Stimulated activated naive B cell treated with anti-CD40 and anti-IgM and Interleukin-4, amounts not matched to agents 10 μg/mL and 1 μg/mL and 100 μg/mL, for 72 hours (primary cell): ENCODE measurements around the gene ZNF581.

ENCODE experiments used
- ATAC-seq, 2 donors: fragments of 150-1000 bp; cut with Tn5 transposase; replicated peaks; 2 replicates each; pipeline ENCODE4 v1.10.0; 2021; ENCODE audit warnings: moderate library complexity in 1 of 2
- DNase-seq: peaks from one replicate; pipeline ENCODE4 v3.0.0; 2021
- H3K27ac Mint-ChIP-seq: one replicate; pipeline ENCODE4 v1.8.0; 2022; ENCODE audit warnings: mild to moderate bottlenecking, mixed read lengths
- H3K27me3 Mint-ChIP-seq, 2 donors: one replicate each; pipeline ENCODE4 v1.8.0; 2022; ENCODE audit warnings: mixed read lengths in 2 of 2
- H3K36me3 Mint-ChIP-seq, 2 donors: one replicate each; pipeline ENCODE4 v1.8.0; 2022; ENCODE audit warnings: mixed read lengths in 2 of 2, mild to moderate bottlenecking in 1 of 2
- H3K4me1 Mint-ChIP-seq, 2 donors: one replicate each; pipeline ENCODE4 v1.8.0; 2022; ENCODE audit warnings: mixed read lengths in 2 of 2, mild to moderate bottlenecking in 1 of 2
- H3K4me3 Mint-ChIP-seq, 2 donors: one replicate each; pipeline ENCODE4 v1.8.0; 2022; ENCODE audit warnings: mild to moderate bottlenecking in 2 of 2, mixed read lengths in 2 of 2, moderate library complexity in 1 of 2
- H3K9me3 Mint-ChIP-seq, 2 donors: one replicate each; pipeline ENCODE4 v1.8.0; 2022; ENCODE audit warnings: mixed read lengths in 2 of 2, mild to moderate bottlenecking in 1 of 2

Gene ZNF581

DNA sequence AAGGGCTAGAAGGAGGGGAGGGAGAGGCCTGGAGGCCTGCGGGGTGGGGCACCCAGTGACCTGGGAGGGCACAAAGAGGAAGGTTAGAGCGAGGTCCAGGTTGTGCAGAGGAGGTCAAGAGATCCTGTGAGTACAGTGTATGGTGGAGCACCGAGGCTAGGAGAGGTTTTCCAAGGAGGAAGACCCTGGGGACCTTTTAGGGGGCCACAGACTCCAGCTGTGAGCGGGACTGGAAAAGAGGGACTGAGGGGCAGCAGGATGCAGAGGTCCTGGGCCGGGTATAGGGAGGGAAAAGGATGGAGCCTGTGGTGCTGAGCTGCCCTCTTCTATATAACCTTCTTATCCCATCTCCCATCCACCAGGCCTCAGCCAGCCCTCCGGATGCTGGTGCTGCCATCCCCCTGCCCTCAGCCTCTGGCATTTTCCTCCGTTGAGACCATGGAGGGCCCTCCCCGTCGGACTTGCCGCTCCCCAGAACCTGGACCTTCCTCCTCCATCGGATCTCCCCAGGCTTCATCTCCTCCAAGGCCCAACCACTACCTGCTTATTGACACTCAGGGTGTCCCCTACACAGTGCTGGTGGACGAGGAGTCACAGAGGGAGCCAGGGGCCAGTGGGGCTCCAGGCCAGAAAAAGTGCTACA lies 863 bp downstream of the ZNF581 start:
- H3K36me3 Mint-ChIP-seq = peaks cover 42 to 75% of the 10 kb centered on the region in 2 donors
- no peak for DNase-seq
- H3K4me3 Mint-ChIP-seq = peak overlapping the region; percentile 87 to 99
- no peak for ATAC-seq
- H3K9me3 Mint-ChIP-seq = no peaks in the 10 kb centered on the region
- H3K27me3 Mint-ChIP-seq = no peaks in the 10 kb centered on the region
- H3K27ac Mint-ChIP-seq = peak overlapping the region; percentile 97
- H3K4me1 Mint-ChIP-seq = peaks cover 43 to 77% of the 10 kb centered on the region in 2 donors

- Mint-ChIP-seq H3K36me3 (peaks cover 45 to 77% of the 10 kb centered on the region in 2 donors), H3K27ac (peak overlapping the region; percentile 97), H3K9me3 (no peaks in the 10 kb centered on the region), H3K4me3 (peak overlapping the region; percentile 87 to 99), H3K4me1 (peaks cover 49 to 81% of the 10 kb centered on the region in 2 donors), H3K27me3 (no peaks in the 10 kb centered on the region)
- no peak for ATAC-seq
- DNase-seq = no peak
Measured at GRCh38 chr19:55644842-55645511, 1.5 kb downstream of the ZNF581 start.

GRCh38 chr19:55645512-55645881 lies 2.0 kb downstream of the ZNF581 start:
- Mint-ChIP-seq H3K27me3 (no peaks in the 10 kb centered on the region), H3K36me3 (peaks cover 46 to 77% of the 10 kb centered on the region in 2 donors), H3K9me3 (no peaks in the 10 kb centered on the region), H3K4me1 (peaks cover 50 to 81% of the 10 kb centered on the region in 2 donors), H3K27ac (peak overlapping the region; percentile 81), H3K4me3 (peak overlapping the region; percentile 87 to 99)
- ATAC-seq (no peak), DNase-seq (no peak)

DNA sequence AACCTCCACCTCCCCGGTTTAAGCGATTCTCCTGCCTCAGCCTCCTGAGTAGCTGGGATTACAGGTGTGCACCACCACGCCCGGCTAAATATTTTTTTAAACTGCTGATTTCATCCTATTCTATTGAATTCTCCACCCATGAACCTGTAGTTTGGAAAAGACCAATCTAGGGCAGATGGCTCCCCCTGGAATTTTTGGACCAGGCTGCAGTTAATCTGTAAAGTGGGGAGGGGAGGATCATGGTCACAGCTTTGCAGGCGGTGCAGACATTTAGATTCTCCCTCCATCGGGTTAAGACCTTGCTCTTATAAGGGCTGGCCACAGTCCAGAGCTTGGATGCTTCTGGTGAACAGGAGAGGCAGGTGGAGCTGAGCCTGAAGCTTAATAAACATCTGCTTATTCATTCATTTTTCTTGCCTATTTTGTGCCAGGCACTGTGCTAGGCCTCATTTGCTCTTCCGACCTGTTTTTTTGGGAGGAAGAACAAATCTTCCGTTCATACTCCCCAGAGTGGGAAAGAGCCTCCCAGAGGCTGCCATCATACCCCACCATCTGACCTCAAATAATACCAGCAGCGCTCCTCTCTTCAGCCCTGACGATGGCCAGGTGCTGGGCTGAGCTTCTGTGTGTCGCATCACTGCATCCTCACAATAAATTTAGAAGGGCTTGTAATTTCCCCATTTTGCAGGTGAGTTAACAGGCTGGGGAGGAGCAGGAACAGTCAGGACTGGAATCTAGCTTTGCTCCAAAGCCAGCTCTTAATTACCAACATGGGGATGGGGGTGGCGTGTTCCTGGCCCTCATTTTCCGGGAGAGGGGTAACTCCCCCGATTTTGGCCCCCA lies 3.7 kb downstream of the ZNF581 start:
- H3K4me1 Mint-ChIP-seq = peaks cover 53 to 85% of the 10 kb centered on the region in 2 donors
- peak overlapping the region; percentile 87 for H3K27ac Mint-ChIP-seq
- H3K4me3 Mint-ChIP-seq = peak overlapping the region; percentile 97 to 99
- H3K9me3 Mint-ChIP-seq = no peaks in the 10 kb centered on the region
- DNase-seq = no peak
- H3K27me3 Mint-ChIP-seq = no peaks in the 10 kb centered on the region
- ATAC-seq = peak in 1 of 2 donors; percentile 10
- H3K36me3 Mint-ChIP-seq = peaks cover 57 to 79% of the 10 kb centered on the region in 2 donors

DNA sequence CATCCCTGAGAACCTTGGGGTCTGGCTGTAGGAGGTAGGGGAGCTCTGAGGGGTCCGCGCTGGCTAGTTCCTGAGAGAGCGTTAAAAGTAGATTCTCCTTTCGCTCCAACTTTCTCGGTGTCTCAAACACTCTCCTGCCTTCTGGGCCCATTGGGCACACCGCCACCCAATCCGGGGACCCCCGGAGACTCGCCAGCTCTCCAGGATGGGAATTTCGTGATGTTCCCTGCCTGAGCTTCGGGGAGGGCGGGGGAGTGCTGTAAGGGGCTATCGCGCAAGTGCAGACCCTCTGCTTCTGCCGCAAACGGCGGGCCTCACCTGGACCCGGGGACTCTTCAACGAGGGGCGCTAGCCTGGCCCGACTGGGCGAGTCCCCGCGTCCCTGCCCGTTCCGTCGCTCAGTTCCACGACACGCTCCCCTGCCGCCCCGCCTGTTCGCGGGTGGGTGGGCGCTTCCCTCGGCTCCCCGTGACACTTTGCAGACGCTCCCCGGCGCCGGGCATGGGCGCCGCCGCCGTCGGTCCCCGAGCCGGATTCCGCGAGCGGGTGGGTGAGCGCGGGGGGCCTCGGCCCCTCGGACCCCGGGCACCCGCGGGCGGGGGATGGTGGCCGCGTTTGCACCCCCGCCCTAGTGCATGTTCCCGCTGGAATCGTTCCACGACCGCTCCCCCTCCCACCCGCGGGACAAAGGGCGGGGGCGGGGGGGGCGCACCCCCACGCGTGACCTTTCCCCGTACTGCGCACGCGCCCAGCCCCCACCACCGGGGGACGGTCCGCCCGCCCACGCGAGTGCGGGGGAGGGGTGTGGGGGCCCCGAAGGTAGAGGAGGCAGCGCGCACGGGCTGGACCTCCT lies 4.5 kb downstream of the ZNF581 start, which contains the start of gene CCDC106:
CCDC106 (plus strand) TSS at position 481 of the 853 bp plus-strand sequence. CDS start 835 bp downstream, outside the sequence.
- DNase-seq (peak; percentile 72), ATAC-seq (peak; percentile 16 to 37)
- H3K4me1 Mint-ChIP-seq = peaks cover 53 to 84% of the 10 kb centered on the region in 2 donors
- H3K36me3 Mint-ChIP-seq = peaks cover 58 to 79% of the 10 kb centered on the region in 2 donors
- H3K4me3 Mint-ChIP-seq = peak within 1 kb of the TSS; percentile 97 to 99
- H3K27ac Mint-ChIP-seq = peak within 1 kb of the TSS; percentile 97
- no peaks in the 10 kb centered on the region for H3K9me3 Mint-ChIP-seq
- no peaks in the 10 kb centered on the region for H3K27me3 Mint-ChIP-seq

GRCh38 chr19:55648585-55649267 lies 5.3 kb downstream of the ZNF581 start:
- Mint-ChIP-seq H3K4me1 (peaks cover 48 to 76% of the 10 kb centered on the region in 2 donors), H3K36me3 (peaks cover 52 to 71% of the 10 kb centered on the region in 2 donors), H3K27me3 (no peaks in the 10 kb centered on the region), H3K9me3 (no peaks in the 10 kb centered on the region), H3K27ac (peak overlapping the region; percentile 97), H3K4me3 (peak overlapping the region; percentile 97 to 99)
- no peak for ATAC-seq
- no peak for DNase-seq

DNA sequence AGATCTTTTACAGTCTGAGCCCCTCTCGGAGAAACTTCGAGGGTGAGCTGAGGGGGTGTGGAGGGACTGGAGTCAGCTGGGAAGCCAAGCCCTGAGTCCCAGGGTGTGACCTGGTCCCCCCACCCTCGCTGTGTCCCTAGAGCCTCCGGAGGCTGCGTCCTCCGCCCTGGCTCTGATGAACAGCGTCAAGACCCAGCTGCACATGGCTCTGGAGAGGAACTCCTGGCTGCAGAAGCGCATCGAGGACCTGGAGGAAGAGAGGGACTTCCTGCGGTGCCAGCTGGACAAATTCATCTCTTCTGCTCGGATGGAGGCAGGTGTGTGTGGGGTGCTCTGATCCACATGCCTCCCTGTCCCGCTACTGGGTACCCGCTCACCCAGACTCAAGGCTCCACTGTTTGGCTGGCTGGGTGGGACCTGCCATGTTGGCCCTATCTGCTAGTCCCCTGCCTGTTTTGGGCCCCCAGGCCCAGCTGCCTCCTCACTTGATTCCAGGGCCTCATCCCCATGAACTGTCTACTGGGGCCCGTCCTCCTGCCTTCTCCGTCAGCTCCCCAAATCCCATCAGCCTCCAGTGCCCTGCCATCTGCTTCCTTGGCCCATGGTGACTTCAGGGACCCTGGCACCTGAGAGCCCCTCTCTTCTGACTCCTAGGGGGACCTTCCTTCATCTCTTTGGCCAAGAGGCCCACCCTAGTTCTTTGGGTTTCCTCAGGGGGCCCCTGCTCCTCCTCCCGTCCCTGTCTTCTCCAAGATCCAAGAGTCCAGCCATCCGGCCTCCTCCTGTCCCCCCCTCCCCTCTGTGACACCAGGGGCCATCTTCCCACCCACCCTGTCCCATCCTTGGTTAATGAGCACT lies 6.0 kb downstream of the ZNF581 start:
- Mint-ChIP-seq H3K27me3 (no peaks in the 10 kb centered on the region), H3K27ac (peak overlapping the region; percentile 97), H3K4me1 (peaks cover 46 to 69% of the 10 kb centered on the region in 2 donors)

DNA sequence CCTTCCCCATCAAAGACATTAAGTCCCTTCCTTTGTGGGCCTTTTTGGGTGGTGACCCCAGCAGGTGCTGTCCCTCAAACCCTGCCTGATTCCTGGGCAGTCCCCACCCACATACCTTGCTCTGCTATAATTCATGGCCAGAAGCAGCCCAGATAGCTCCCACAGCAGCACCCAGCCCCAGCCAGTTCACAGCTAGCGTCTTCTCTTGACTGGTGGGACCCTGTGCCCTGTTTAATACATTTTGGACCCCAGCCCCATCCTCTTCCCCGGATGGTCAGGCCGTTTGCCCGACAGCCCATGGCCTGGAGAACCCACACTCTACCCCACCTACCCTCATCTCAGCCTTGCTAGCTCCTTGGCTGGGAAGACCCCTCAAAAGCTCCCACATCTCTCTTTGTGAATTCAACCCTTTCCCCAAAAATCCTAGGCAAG lies 6.7 kb downstream of the ZNF581 start:
- ATAC-seq = peak; percentile 19 to 27
- Mint-ChIP-seq H3K36me3 (peaks cover 39 to 64% of the 10 kb centered on the region in 2 donors), H3K4me1 (peaks cover 43 to 62% of the 10 kb centered on the region in 2 donors), H3K27ac (peak overlapping the region; percentile 97), H3K4me3 (peak overlapping the region; percentile 97 to 99), H3K27me3 (no peaks in the 10 kb centered on the region), H3K9me3 (no peaks in the 10 kb centered on the region)
- DNase-seq = peak; percentile 65

More for the DNA sequence above, 6.0 kb downstream of the ZNF581 start:
- DNase-seq (no peak), ATAC-seq (no peak)
- Mint-ChIP-seq H3K4me3 (peak overlapping the region; percentile 97 to 99), H3K9me3 (no peaks in the 10 kb centered on the region), H3K36me3 (peaks cover 45 to 69% of the 10 kb centered on the region in 2 donors)

GRCh38 chr19:55650602-55651230 lies 7.3 kb downstream of the ZNF581 start:
- H3K27ac Mint-ChIP-seq = peak overlapping the region; percentile 97
- no peak for ATAC-seq
- H3K4me3 Mint-ChIP-seq = peak overlapping the region; percentile 97 to 99
- H3K36me3 Mint-ChIP-seq = peaks cover 42 to 62% of the 10 kb centered on the region in 2 donors
- DNase-seq = no peak
- peaks cover 38 to 57% of the 10 kb centered on the region in 2 donors for H3K4me1 Mint-ChIP-seq
- H3K27me3 Mint-ChIP-seq = no peaks in the 10 kb centered on the region
- H3K9me3 Mint-ChIP-seq = no peaks in the 10 kb centered on the region

GRCh38 chr19:55651236-55651635 lies 7.8 kb downstream of the ZNF581 start:
- no peak for ATAC-seq
- H3K27ac Mint-ChIP-seq = peak overlapping the region; percentile 97
- H3K27me3 Mint-ChIP-seq = no peaks in the 10 kb centered on the region
- peaks cover 45 to 65% of the 10 kb centered on the region in 2 donors for H3K36me3 Mint-ChIP-seq
- peak overlapping the region; percentile 97 to 99 for H3K4me3 Mint-ChIP-seq
- H3K4me1 Mint-ChIP-seq = peaks cover 42 to 62% of the 10 kb centered on the region in 2 donors
- no peak for DNase-seq
- H3K9me3 Mint-ChIP-seq = no peaks in the 10 kb centered on the region

DNA sequence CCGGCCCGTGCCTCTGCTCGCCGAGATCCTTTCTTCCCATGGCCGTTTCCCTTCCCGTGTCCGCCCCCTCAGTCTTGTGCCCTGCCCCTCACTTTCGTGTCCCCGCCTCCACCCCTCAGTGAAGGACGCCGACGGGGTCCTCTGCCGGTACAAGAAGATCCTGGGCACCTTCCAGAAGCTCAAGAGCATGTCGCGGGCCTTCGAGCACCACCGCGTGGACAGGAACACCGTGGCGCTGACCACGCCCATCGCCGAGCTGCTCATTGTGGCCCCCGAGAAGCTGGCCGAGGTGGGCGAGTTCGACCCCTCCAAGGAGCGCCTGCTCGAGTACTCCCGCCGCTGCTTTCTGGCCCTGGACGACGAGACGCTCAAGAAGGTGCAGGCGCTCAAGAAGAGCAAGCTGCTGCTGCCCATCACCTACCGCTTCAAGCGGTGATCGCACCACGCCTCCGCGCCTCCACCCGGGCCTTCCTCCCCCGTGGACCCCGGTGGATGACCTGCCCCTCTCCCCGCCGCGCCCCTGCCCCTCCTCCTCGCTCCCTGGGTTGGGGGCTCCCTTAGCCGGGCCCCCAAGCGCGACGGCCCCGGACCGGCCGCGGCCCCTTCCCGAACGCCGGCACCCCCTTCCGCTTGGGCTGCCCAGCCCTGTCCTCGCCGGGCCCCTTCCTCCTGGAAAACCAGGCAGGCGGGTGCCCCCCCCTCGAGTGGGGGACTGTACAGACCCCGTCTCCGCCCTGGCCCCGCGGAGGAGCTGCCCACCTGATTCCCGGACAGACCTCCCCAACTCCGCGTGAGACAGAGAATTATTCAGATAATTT lies 9.1 kb downstream of the ZNF581 start:
- peaks cover 42 to 60% of the 10 kb centered on the region in 2 donors for H3K36me3 Mint-ChIP-seq
- peak overlapping the region; percentile 99 for H3K27ac Mint-ChIP-seq
- no peaks in the 10 kb centered on the region for H3K9me3 Mint-ChIP-seq
- no peak for ATAC-seq
- no peaks in the 10 kb centered on the region for H3K27me3 Mint-ChIP-seq
- peaks cover 38 to 58% of the 10 kb centered on the region in 2 donors for H3K4me1 Mint-ChIP-seq
- no peak for DNase-seq
- peak overlapping the region in 1 of 2 donors; percentile 60 for H3K4me3 Mint-ChIP-seq
